Stimulated activated CD8-positive, alpha-beta memory T cell treated with anti-CD3 and anti-CD28 coated beads, Interleukin-15, amount 100 ng/mL, for 24 hours (primary cell): ENCODE results near the gene DDX1.

Source experiments
- DNase-seq: peaks from one replicate; pipeline ENCODE4 v3.0.0-alpha.2; 2020; ENCODE audit warnings: low read depth

DDX1 gene

DNA sequence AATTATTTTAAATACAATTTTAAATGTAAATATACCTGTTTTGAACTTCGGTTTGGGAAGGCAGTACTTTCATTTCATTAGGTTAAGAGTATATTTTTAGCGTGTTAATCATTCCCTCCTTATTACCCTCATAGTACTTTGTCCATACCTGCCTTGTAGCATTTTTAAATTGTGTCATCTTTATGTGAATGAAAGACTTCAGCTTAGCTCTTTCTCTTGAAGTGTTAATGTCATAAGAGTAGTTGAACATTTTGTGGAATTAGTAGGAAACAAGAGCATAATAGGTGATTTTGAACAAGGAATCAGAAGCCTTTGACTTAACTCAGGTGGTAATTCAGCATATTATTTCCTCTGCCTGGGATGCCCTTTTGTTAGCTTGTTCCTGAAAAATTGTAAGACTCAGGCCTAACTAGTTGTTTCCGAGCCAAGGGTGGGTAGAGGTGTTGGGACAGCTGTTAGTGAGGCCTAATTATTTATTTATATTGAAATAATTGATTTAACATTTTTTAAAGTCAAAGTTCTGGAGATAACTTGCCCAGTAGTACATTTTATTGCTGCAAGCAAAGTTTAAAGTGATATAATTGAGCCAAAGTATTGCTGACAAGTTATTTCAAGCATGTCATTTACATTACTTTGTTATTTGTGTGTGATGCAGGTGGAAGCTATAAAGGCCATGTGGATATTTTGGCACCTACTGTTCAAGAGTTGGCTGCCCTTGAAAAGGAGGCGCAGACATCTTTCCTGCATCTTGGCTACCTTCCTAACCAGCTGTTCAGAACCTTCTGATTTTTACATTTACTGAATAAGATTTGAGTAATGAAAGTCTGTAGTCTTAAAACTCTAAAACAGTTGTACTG lies 38.7 kb downstream of the DDX1 start:
- DNase-seq: no peak

GRCh38 chr2:15630978-15631719 lies 39.5 kb downstream of the DDX1 start:
- no peak for DNase-seq

- DNase-seq: no peak
These were observed 40.2 kb downstream of the DDX1 start for GRCh38 chr2:15631883-15632282.

- no peak for DNase-seq
These were observed 41.6 kb downstream of the DDX1 start for GRCh38 chr2:15633043-15633970.

DNA sequence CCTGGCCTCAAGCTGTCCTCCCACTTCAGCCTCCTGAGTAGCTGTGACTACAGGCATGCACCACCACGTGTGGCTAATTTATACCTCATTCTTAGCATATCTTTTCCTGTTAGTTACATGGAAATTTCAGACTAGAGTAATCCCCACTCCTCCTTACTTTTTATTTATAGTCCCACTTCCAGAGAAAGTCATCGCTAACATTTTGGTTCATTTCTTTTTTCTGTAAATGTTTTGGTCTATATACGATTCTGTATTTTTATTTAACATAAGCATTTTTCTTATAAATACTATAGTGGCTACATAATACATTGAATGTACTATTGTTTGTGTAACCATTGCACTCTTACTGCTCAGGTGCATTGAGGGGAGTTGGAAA lies 42.3 kb downstream of the DDX1 start:
- DNase-seq: no peak

DNA sequence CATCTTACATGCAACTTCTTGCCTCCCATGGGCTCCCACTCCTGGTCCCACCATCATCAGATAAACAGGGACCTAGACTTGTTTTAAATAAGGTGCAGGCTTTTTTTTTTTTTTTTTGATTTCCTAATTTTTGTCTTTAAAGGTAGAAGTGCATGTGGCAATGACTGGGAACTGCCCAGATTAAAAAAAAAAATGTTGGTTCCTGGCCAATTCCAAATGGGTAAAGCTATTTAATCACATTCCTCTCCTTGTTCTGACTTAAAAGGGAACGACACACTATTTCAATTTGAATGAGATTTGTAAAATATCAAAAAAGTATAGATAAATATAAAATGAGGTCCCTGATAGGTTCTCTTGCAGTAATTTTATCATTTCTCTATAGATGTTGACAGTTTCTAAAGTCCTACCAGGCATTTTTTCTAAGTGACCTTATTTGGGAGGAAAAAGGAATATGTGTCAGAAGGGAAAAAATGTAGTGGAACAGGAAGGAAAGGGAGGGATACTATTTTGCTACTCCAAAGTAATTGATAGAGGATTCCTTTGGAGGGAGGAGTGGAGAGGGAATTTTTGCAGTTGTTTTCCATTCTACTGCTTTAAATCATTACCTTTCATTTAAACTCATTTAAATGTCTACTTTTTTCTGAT lies 43.3 kb downstream of the DDX1 start:
- DNase-seq: no peak

GRCh38 chr2:15636972-15637785 lies 45.5 kb downstream of the DDX1 start:
- no peak for DNase-seq

GRCh38 chr2:15638720-15639119 lies 47.1 kb downstream of the DDX1 start:
- DNase-seq: no peak

- DNase-seq: no peak
These were observed 47.9 kb downstream of the DDX1 start for GRCh38 chr2:15639323-15640251.

- DNase-seq: no peak
These were observed 48.6 kb downstream of the DDX1 start for GRCh38 chr2:15640261-15640711.

DNA sequence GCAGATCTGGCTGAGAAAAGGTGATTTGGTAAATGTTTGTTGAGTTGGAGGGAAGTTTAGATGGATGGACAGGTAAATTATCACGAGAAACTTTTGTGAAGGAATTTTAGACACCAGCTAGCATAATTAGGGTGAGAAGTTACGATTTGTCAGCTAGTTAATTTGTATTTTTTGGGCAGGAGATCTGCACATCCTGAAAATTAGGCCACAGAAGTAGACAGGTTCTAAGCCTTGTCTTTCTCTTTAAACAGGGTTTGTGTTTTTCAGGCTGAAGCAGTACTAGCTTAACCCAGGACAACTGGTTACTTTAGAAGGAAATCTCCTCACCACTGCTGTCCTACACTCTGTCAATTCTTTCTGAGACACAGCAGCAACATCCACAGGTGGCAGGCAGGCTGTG lies 49.1 kb downstream of the DDX1 start:
- DNase-seq: no peak

GRCh38 chr2:15641530-15641982 lies 49.9 kb downstream of the DDX1 start:
- DNase-seq: no peak

DNA sequence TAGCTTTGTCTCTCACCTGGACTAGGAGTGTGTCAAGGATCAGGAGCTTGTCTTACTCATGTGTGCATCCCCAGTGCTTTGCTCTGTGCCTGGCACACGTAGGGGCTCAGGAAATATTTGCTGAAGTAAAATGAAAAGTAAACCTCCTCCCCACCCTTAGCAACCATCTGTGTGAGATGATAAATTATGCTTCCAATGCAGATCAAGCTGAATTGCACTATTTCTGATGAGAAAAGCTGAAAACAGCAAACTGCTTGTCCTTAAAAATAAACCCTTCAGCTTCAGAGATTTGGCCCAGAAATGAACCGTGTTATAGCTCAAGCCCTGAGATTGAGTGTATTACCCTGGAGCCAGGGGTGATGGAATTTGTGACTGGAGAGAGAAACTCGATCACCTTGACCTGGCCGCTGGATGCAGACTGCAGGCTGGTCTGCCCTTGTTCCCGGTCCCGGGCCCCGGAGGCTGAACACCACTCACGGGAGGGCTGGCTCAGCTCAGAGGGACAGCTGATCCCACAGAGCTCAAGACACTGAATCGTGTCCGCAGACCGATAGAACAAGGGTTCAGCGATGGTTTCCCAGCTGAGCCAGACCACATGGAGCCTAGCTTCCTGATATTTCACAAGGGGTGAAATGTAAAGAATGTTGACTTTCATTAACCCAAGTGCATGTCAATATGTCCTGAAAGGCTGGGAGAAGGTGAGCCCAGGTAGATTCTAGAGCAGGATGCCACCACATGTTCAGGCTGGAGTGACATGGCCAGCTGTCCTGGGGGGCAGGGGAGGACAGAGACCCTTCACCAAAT lies 50.5 kb downstream of the DDX1 start:
- DNase-seq: no peak

GRCh38 chr2:15642815-15643500 lies 51.3 kb downstream of the DDX1 start:
- DNase-seq: no peak

DNA sequence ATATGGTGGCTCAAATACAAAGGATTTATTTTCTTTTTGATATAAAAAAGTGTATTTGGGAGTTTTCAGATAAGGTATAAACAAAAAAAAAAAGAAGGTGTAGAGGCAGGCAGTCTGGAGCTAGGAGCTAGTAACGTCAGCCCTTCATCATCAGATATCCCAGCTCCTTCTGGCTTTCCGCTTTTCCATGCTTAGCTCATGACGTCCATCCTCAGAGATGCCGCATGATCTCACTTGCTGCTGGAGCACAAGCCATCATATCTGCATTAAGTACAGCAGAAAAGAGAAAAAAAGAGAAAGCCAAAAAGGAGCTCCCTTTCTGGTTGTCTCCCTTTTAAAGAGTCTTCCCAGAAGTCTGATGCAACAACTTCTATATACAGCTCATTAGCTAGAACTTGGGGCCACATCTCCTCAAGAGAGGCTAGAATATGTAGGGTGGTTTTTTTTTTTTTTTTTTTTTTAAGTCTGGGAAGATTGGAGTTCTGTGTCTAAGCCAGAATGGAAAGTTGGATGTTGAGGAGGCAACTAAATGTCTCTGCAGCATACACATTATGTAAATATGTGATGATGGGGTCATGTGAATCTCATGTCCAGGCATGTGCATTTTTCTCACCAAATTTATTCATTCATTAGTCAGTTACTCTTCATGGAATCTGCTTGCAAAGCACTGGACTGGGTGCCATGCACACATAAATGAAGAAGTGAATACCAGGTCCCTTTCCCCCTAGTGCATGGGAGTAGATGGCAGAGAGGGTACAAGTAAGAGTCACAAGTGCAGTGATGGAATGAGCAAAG lies 52.3 kb downstream of the DDX1 start:
- no peak for DNase-seq

DNA sequence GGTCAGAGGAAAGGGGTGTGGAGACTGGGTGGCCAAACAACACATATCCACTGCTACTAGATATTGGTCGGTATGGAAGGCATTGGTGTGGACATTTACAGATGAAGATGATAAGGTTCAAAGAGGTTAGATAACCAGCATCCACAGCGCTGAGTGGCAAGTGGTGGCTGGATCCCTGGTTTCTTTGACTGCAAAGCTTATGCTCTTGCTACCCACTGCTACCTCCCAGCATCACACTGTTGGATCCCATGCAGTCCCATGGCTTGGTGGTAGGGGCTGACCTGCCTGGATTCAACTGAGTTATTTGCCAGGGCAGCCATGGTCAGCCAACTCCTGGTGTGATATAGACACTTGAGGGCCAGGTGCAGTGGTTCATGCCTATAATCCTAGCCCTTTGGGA lies 53.6 kb downstream of the DDX1 start:
- no peak for DNase-seq

- no peak for DNase-seq
These were observed 54.2 kb downstream of the DDX1 start for GRCh38 chr2:15645720-15646385.
